ENCODE data around the gene DTNB.

Gene DTNB

DNA sequence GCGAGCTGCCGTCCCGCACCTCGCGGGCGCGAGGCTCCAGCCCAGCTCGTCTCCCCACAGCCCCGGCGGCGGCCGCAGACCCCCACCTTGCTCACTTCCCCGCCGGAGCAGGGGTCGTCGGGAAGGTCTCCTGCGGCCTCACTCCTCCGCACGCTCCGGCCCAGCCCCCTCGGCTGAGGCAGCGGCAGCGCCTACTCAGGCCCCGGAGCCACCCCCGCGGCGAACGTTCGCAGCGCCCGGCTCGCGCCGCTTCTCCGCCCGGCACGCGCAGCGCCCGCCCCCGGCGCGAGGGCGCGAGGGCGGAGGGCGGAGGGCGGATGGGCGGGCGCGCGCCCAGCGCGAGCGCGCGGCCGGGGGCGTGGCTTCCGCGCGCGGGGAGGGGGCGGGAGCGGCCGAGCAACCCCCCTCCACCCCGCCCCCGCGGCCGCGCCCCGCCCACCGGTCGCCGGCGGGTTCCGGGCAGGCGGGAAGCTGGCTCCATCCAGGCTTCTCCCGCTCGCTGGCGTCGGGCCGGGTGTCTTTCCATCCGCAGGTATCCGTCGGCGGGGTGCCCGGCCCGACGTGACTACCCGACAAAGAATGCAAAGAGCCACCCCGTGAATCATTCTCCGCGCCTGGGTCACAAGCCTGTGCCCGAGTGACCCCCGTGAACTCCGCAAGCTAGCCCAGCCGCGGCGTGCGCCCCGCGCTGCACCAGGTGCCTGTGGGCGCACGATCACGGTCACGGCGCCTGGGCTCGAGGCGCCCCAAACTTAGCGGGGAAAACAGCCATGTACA is at the start of gene DTNB:
TSS of gene DTNB (minus strand) at position 278 of the 777 bp plus-strand sequence. CDS start 20,917 bp downstream, outside the sequence.
- Histone ChIP-seq H3K36me3 (ENCODE audit: control insufficient read depth in 2 of 2, insufficient read depth in 1 of 2, low read length in 2 of 2) (no peaks in the 10 kb centered on the region), H3K9me3 (ENCODE audit: control insufficient read depth, insufficient read depth, low read depth, low read length) (no peaks in the 10 kb centered on the region), H3K27ac (ENCODE audit: extremely low read depth, low read depth, low read length) (peak within 1 kb of the TSS; percentile 87), H3K4me3 (ENCODE audit: low read depth, low read length) (peak within 1 kb of the TSS; percentile 81), H3K4me1 (ENCODE audit: control insufficient read depth, insufficient read depth, low read length) (peaks cover 12% of the 10 kb centered on the region; the same call in 1 of the 2 replicates)
- ChIA-PET CTCF (interaction anchor here (0.9 to 1.0 kb wide), 3 partner anchors 9 to 296 kb away, joined by 3 to 4 read pairs (median 3); no protein-coding TSS in a partner anchor), POLR2A (interaction anchor here (0.8 to 1.6 kb wide), 4 partner anchors 12 to 205 kb away, joined by 3 to 5 read pairs (median 4); partner anchors contain the start of gene ASXL2)
- TF ChIP-seq ZNF366 (tag by site-specific recombination; conservative IDR thresholded peaks at IDR 0.05) (0 out of 2 replicates have a peak, but pooled peaks have one; percentile 27), ZSCAN30 (tag by site-specific recombination; IDR thresholded peaks at IDR 0.05) (peak; percentile 34; the same call in 1 of the 2 replicates), ZNF37A (tag by site-specific recombination; IDR thresholded peaks at IDR 0.05) (no peak), ZNF324 (tag by site-specific recombination; IDR thresholded peaks at IDR 0.05) (no peak), ZNF701 (tag by site-specific recombination; IDR thresholded peaks at IDR 0.05) (no peak), ZNF175 (tag by site-specific recombination; IDR thresholded peaks at IDR 0.05) (no peak), GLI2 (tag by site-specific recombination; IDR thresholded peaks at IDR 0.05; ENCODE audit: borderline replicate concordance, low read depth) (no peak), BCL11B (tag by site-specific recombination; IDR thresholded peaks at IDR 0.05; ENCODE audit: low read depth) (no peak), KLF9 (tag by site-specific recombination; IDR thresholded peaks at IDR 0.05; ENCODE audit: low read depth) (no peak), ZNF530 (tag by site-specific recombination; IDR thresholded peaks at IDR 0.05; ENCODE audit: low read depth) (no peak), ZNF76 (tag by site-specific recombination; IDR thresholded peaks at IDR 0.05; ENCODE audit: borderline replicate concordance, low read depth) (peak; percentile 67; the same call in 1 of the 2 replicates), ZNF311 (tag by site-specific recombination; IDR thresholded peaks at IDR 0.05; ENCODE audit: borderline replicate concordance) (no peak), GLIS1 (tag by site-specific recombination; IDR thresholded peaks at IDR 0.05) (peak; percentile 52; the same call in 1 of the 2 replicates), IKZF3 (tag by site-specific recombination; IDR thresholded peaks at IDR 0.05) (0 out of 2 replicates have a peak, but pooled peaks have one; percentile 6), PRDM1 (tag by site-specific recombination; IDR thresholded peaks at IDR 0.05) (no peak), ZNF776 (tag by site-specific recombination; IDR thresholded peaks at IDR 0.05; ENCODE audit: borderline replicate concordance) (no peak), EGR2 (tag by site-specific recombination; IDR thresholded peaks at IDR 0.05; ENCODE audit: low read depth) (0 out of 2 replicates have a peak, but pooled peaks have one; percentile 6)
- TF ChIP-seq, protein P1, sequence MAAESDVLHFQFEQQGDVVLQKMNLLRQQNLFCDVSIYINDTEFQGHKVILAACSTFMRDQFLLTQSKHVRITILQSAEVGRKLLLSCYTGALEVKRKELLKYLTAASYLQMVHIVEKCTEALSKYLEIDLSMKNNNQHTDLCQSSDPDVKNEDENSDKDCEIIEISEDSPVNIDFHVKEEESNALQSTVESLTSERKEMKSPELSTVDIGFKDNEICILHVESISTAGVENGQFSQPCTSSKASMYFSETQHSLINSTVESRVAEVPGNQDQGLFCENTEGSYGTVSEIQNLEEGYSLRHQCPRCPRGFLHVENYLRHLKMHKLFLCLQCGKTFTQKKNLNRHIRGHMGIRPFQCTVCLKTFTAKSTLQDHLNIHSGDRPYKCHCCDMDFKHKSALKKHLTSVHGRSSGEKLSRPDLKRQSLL (tag by site-specific recombination; IDR thresholded peaks at IDR 0.05): 0 out of 2 replicates have a peak, but pooled peaks have one; percentile 4
- TF ChIP-seq, protein P2, sequence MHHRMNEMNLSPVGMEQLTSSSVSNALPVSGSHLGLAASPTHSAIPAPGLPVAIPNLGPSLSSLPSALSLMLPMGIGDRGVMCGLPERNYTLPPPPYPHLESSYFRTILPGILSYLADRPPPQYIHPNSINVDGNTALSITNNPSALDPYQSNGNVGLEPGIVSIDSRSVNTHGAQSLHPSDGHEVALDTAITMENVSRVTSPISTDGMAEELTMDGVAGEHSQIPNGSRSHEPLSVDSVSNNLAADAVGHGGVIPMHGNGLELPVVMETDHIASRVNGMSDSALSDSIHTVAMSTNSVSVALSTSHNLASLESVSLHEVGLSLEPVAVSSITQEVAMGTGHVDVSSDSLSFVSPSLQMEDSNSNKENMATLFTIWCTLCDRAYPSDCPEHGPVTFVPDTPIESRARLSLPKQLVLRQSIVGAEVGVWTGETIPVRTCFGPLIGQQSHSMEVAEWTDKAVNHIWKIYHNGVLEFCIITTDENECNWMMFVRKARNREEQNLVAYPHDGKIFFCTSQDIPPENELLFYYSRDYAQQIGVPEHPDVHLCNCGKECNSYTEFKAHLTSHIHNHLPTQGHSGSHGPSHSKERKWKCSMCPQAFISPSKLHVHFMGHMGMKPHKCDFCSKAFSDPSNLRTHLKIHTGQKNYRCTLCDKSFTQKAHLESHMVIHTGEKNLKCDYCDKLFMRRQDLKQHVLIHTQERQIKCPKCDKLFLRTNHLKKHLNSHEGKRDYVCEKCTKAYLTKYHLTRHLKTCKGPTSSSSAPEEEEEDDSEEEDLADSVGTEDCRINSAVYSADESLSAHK (tag by site-specific recombination; IDR thresholded peaks at IDR 0.05): no peak
- TF ChIP-seq, protein P3, sequence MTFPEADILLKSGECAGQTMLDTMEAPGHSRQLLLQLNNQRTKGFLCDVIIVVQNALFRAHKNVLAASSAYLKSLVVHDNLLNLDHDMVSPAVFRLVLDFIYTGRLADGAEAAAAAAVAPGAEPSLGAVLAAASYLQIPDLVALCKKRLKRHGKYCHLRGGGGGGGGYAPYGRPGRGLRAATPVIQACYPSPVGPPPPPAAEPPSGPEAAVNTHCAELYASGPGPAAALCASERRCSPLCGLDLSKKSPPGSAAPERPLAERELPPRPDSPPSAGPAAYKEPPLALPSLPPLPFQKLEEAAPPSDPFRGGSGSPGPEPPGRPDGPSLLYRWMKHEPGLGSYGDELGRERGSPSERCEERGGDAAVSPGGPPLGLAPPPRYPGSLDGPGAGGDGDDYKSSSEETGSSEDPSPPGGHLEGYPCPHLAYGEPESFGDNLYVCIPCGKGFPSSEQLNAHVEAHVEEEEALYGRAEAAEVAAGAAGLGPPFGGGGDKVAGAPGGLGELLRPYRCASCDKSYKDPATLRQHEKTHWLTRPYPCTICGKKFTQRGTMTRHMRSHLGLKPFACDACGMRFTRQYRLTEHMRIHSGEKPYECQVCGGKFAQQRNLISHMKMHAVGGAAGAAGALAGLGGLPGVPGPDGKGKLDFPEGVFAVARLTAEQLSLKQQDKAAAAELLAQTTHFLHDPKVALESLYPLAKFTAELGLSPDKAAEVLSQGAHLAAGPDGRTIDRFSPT (tag by site-specific recombination; IDR thresholded peaks at IDR 0.05): 0 out of 2 replicates have a peak, but pooled peaks have one; percentile 15
- TF ChIP-seq, protein P4, sequence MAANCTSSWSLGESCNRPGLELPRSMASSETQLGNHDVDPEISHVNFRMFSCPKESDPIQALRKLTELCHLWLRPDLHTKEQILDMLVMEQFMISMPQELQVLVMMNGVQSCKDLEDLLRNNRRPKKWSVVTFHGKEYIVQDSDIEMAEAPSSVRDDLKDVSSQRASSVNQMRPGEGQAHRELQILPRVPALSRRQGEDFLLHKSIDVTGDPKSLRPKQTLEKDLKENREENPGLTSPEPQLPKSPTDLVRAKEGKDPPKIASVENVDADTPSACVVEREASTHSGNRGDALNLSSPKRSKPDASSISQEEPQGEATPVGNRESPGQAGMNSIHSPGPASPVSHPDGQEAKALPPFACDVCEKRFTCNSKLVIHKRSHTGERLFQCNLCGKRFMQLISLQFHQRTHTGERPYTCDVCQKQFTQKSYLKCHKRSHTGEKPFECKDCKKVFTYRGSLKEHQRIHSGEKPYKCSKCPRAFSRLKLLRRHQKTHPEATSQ (tag by site-specific recombination; IDR thresholded peaks at IDR 0.05): no peak
- TF ChIP-seq, protein P5, sequence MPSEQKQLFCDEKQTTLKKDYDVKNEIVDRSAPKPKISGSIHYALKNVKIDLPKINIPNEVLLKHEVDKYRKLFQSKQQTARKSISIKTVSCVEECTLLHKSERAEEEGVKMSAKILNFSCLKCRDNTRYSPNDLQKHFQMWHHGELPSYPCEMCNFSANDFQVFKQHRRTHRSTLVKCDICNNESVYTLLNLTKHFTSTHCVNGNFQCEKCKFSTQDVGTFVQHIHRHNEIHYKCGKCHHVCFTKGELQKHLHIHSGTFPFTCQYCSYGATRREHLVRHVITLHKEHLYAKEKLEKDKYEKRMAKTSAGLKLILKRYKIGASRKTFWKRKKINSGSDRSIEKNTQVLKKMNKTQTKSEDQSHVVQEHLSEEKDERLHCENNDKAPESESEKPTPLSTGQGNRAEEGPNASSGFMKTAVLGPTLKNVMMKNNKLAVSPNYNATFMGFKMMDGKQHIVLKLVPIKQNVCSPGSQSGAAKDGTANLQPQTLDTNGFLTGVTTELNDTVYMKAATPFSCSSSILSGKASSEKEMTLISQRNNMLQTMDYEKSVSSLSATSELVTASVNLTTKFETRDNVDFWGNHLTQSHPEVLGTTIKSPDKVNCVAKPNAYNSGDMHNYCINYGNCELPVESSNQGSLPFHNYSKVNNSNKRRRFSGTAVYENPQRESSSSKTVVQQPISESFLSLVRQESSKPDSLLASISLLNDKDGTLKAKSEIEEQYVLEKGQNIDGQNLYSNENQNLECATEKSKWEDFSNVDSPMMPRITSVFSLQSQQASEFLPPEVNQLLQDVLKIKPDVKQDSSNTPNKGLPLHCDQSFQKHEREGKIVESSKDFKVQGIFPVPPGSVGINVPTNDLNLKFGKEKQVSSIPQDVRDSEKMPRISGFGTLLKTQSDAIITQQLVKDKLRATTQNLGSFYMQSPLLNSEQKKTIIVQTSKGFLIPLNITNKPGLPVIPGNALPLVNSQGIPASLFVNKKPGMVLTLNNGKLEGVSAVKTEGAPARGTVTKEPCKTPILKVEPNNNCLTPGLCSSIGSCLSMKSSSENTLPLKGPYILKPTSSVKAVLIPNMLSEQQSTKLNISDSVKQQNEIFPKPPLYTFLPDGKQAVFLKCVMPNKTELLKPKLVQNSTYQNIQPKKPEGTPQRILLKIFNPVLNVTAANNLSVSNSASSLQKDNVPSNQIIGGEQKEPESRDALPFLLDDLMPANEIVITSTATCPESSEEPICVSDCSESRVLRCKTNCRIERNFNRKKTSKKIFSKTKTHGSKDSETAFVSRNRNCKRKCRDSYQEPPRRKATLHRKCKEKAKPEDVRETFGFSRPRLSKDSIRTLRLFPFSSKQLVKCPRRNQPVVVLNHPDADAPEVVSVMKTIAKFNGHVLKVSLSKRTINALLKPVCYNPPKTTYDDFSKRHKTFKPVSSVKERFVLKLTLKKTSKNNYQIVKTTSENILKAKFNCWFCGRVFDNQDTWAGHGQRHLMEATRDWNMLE (tag by site-specific recombination; conservative IDR thresholded peaks at IDR 0.05; ENCODE audit: low read depth): no peak
